K562 (cell line): ENCODE data around the gene YTHDC1. TPM values are rescaled to one million over a fixed set of nuclear protein-coding genes. Genes with fewer than 3 reads are reported as not detected.

ENCODE experiments used
- ARID3B ChIP-seq: fragments of 250-450 bp; sonication (Bioruptor Pico); IDR thresholded peaks from 2 replicates; pipeline ENCODE4 v1.4.0; 2020; ENCODE audit warnings: borderline replicate concordance
- CHD4 ChIP-seq: fragments of 200-600 bp; sonication (generic); IDR thresholded peaks from 3 replicates; pipeline ENCODE4 v1.6.1; 2012; ENCODE audit warnings: low read depth, mild to moderate bottlenecking, mixed read lengths, low read length, inconsistent platforms; ENCODE audit not compliant: insufficient read depth, insufficient replicate concordance, poor library complexity, severe bottlenecking
- HDAC8 ChIP-seq: fragments of 450-650 bp; IDR thresholded peaks from 2 replicates; pipeline ENCODE4 v1.6.1; 2016; ENCODE audit warnings: mild to moderate bottlenecking, missing genetic modification characterization, moderate library complexity, missing compliant biosample characterization
- HMGN3 ChIP-seq: IDR thresholded peaks from 2 replicates; pipeline ENCODE4 v1.6.1; 2011; ENCODE audit warnings: borderline replicate concordance, low read depth, mild to moderate bottlenecking, mixed read lengths, low read length; ENCODE audit not compliant: insufficient read length; ENCODE audit errors: extremely low read depth
- HNRNPLL ChIP-seq: fragments of 200-400 bp; formaldehyde crosslinking; IDR thresholded peaks from 2 replicates; pipeline ENCODE4 v1.6.1; 2017; ENCODE audit warnings: low read length, low read depth, mild to moderate bottlenecking; ENCODE audit not compliant: poor library complexity, severe bottlenecking
- KDM4B ChIP-seq, 2 experiments: fragments of 450-650 bp in 1 of 2; sonication (generic) in 1 of 2; IDR thresholded peaks; 2 replicates each; pipeline ENCODE4 v1.6.1; 2016 to 2017; ENCODE audit warnings: borderline replicate concordance in 2 of 2, antibody characterized with exemption in 1 of 2, low read depth in 1 of 2, mild to moderate bottlenecking in 1 of 2
- MAFK ChIP-seq: IDR thresholded peaks from 2 replicates; pipeline ENCODE4 v1.6.1; 2011; ENCODE audit warnings: low read length, improper control_type of control experiment
- NR4A1 ChIP-seq, 2 experiments: fragments of 250-450 bp in 1 of 2; fragments of 450-650 bp in 1 of 2; sonication (Bioruptor Pico) in 1 of 2; IDR thresholded peaks; 2 replicates each; pipeline versions ENCODE4 v1.4.0 to v1.6.1; 2016 to 2020; ENCODE audit warnings: mild to moderate bottlenecking in 2 of 2, missing compliant biosample characterization in 1 of 2, missing genetic modification characterization in 1 of 2, moderate library complexity in 1 of 2
- POLR2A ChIP-seq: fragments of 450-650 bp; conservative IDR thresholded peaks from 2 replicates; pipeline ENCODE4 v1.6.1; 2016
- SMARCC2 ChIP-seq: fragments of 450-650 bp; IDR thresholded peaks from 2 replicates; pipeline ENCODE4 v1.6.1; 2017; ENCODE audit warnings: antibody characterized with exemption, moderate library complexity, mild to moderate bottlenecking, low read depth
- TFAP4 ChIP-seq: sonication (generic); formaldehyde crosslinking; IDR thresholded peaks from 2 replicates; pipeline ENCODE4 v1.8.0; 2022; ENCODE audit warnings: missing genetic modification reagents, mild to moderate bottlenecking, moderate library complexity, borderline replicate concordance
- XRCC3 ChIP-seq: fragments of 450-650 bp; IDR thresholded peaks from 2 replicates; pipeline ENCODE4 v1.6.1; 2017; ENCODE audit warnings: mild to moderate bottlenecking, moderate library complexity
- ZNF449 ChIP-seq: fragments of 250-450 bp; sonication (Bioruptor Pico); IDR thresholded peaks from 2 replicates; pipeline ENCODE4 v1.8.0; 2022; ENCODE audit warnings: moderate library complexity, mild to moderate bottlenecking, inconsistent platforms
- ZNF764 ChIP-seq: fragments of 250-450 bp; sonication (Bioruptor Pico); IDR thresholded peaks from 2 replicates; pipeline ENCODE4 v1.4.0; 2020; ENCODE audit warnings: low read depth, mild to moderate bottlenecking, moderate library complexity
- polyA plus RNA-seq, 8 experiments: library from polyadenylated mRNA; depleted of rRNA in 4 of 8; stranded (reverse) in 5 of 8; unstranded in 3 of 8; fragments of >200 nt; fragmentation: Nextera tagmentation in 2 of 8; fragmentation: Illumina TruSeq in 1 of 8; extraction: Ambion mirVana in 2 of 8; extraction: Trizol in 1 of 8; gene quantifications; 2 replicates each; pipeline versions ENCODE4 v1.2.1 to v1.2.3, GENCODE V29; 2011 to 2014; ENCODE audit warnings: inconsistent platforms in 1 of 8, missing spikeins in 1 of 8
- total RNA-seq, 7 experiments: library from RNA; depleted of rRNA in 6 of 7; stranded (reverse); fragments of >200 nt in 6 of 7; fragmentation: Illumina TruSeq in 2 of 7; extraction: Trizol in 2 of 7; gene quantifications; 2 replicates each; pipeline versions ENCODE4 v1.2.1 to v1.2.3, GENCODE V29; 2011 to 2021; ENCODE audit warnings: low replicate concordance in 1 of 7
- TF ChIP-seq, protein P1 (sequence below): sonication (generic); formaldehyde crosslinking; IDR thresholded peaks from 2 replicates; pipeline ENCODE4 v1.8.1; 2023; ENCODE audit warnings: mild to moderate bottlenecking, missing genetic modification reagents
- TF ChIP-seq, protein P2 (sequence below): sonication (generic); formaldehyde crosslinking; IDR thresholded peaks from 2 replicates; pipeline ENCODE4 v1.8.0; 2022; ENCODE audit warnings: mild to moderate bottlenecking, missing genetic modification reagents

The YTHDC1 gene
- total and polyA plus RNA-seq, 9 of the 15 experiments (the other 6 are each of a cell fraction or from before 2014, with no cell fraction given) = 9.8 to 65.4 (median 51.7) TPM

DNA sequence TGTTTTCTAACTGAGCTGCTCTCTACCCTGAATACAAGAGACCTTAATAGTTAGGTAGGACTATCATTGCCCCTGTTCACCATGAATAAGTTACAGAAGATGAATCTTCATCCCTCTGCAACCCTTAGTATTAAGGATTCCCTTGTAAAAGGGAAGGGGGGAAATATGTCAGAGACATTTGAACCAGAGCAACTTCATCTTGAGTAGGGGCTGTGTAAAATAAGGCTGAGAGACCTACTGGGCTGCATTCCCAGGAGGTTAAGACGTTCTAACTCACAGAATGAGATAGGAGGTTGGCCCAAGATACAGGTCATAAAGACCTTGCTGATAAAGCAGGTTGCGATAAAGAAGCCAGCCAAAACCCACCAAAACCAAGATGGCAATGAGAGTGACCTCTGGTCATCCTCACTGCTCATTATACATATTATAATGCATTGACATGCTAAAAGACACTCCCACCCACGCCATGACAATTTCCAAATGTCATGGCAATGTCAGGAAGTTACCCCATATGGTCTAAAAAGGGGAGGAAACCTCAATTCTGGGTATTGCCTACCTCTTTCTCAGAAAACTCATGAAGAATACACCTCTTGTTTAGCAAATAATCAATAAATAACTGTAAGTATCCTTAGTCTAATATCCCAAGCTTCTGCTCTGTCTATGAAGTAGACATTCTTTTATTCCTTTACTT is 84.9 kb downstream of the YTHDC1 start (continued):
- TF ChIP-seq, protein P1, sequence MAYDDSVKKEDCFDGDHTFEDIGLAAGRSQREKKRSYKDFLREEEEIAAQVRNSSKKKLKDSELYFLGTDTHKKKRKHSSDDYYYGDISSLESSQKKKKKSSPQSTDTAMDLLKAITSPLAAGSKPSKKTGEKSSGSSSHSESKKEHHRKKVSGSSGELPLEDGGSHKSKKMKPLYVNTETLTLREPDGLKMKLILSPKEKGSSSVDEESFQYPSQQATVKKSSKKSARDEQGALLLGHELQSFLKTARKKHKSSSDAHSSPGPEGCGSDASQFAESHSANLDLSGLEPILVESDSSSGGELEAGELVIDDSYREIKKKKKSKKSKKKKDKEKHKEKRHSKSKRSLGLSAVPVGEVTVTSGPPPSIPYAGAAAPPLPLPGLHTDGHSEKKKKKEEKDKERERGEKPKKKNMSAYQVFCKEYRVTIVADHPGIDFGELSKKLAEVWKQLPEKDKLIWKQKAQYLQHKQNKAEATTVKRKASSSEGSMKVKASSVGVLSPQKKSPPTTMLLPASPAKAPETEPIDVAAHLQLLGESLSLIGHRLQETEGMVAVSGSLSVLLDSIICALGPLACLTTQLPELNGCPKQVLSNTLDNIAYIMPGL (CRISPR knock-in tag) = no peak
- no peak for TF ChIP-seq CHD4
- no peak for TF ChIP-seq SMARCC2
- no peak for TF ChIP-seq ARID3B (CRISPR knock-in tag)
- TF ChIP-seq ZNF764 (CRISPR knock-in tag) = no peak
- TF ChIP-seq, protein P2, sequence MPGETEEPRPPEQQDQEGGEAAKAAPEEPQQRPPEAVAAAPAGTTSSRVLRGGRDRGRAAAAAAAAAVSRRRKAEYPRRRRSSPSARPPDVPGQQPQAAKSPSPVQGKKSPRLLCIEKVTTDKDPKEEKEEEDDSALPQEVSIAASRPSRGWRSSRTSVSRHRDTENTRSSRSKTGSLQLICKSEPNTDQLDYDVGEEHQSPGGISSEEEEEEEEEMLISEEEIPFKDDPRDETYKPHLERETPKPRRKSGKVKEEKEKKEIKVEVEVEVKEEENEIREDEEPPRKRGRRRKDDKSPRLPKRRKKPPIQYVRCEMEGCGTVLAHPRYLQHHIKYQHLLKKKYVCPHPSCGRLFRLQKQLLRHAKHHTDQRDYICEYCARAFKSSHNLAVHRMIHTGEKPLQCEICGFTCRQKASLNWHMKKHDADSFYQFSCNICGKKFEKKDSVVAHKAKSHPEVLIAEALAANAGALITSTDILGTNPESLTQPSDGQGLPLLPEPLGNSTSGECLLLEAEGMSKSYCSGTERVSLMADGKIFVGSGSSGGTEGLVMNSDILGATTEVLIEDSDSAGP (CRISPR knock-in tag) = no peak
- no peak for TF ChIP-seq HNRNPLL
- no peak for TF ChIP-seq TFAP4
- TF ChIP-seq ZNF449 (CRISPR knock-in tag) = peak; percentile 46; the same call in 1 of the 2 replicates
- TF ChIP-seq HDAC8 = no peak
- TF ChIP-seq HMGN3 = no peak
- TF ChIP-seq POLR2A = no peak
- TF ChIP-seq KDM4B (IDR thresholded peaks at IDR 0.05; ENCODE audit: borderline replicate concordance in 2 of 2, low read depth in 1 of 2) = no peak
- no peak for TF ChIP-seq MAFK
- no peak for TF ChIP-seq XRCC3
- no peak for TF ChIP-seq NR4A1 (CRISPR knock-in tag; IDR thresholded peaks at IDR 0.05)
- TF ChIP-seq NR4A1 (tag; IDR thresholded peaks at IDR 0.05) = no peak
